ENCODE data around the gene DRG1. TPM values are rescaled to one million over a fixed set of nuclear protein-coding genes. Genes with fewer than 3 reads are reported as not detected.

Gene DRG1
- total and polyA plus RNA-seq, 10 of the 15 experiments (the other 5 are each of a cell fraction or from before 2014, with no cell fraction given): 59.7 to 147 (median 85.8) TPM

DNA sequence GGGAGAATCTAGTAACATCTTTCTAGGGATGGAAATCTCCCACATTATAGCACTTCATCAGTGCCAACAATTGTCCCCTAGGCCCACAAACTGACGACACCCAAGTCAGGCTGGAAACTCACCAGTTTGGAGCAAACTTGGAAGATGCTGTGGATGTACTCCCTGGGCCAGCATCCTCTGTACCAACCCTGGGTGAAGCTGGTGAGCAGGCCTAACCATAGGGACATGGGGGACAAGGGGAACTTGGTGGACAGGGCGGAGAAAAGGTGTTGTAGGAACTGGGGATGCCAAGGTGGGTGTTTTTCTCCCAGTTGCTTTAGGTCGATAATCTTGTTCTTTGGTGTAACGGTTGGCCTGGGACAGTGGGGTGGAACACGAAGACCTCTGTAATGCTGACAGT lies 42.2 kb downstream of the DRG1 start:
- intact Hi-C loops (cut with micrococcal nuclease; ENCODE audit: unreplicated experiment) (no loop called here), in situ Hi-C loops (cut with MboI) (no loop called here)
- DNase-seq (ENCODE audit: low read depth, low spot score) (no peak), ATAC-seq (no peak), FAIRE-seq (no peak)
- no peak overlapping the region for H3K9ac ChIP-seq (ENCODE audit: control insufficient read depth, insufficient read depth, low read length)
- no peak overlapping the region for H3K4me2 ChIP-seq (ENCODE audit: control insufficient read depth, insufficient read depth)
- H2AFZ ChIP-seq (ENCODE audit: control insufficient read depth, low read depth, low read length): no peak overlapping the region
- no peaks in the 10 kb centered on the region for H4K20me1 ChIP-seq (ENCODE audit: control insufficient read depth, insufficient read depth)
- BruUV-seq (replicated peaks): no TSS peak
- H3K4me3 ChIP-seq: no peak overlapping the region
- ChIA-PET CTCF (no interaction called here), SMC1A (ENCODE audit: uncharacterized antibody, unreplicated experiment) (no interaction called here), RAD21 (ENCODE audit: unreplicated experiment) (no interaction called here), POLR2A (interaction anchor here (0.6 kb wide), 1 partner anchor 24 kb away, joined by 3 read pairs; no protein-coding TSS in a partner anchor)
- H3K36me3 ChIP-seq (ENCODE audit: control insufficient read depth in 2 of 2, insufficient read depth in 2 of 2, low read length in 1 of 2): peaks cover 24 to 44% of the 10 kb centered on the region in 2 experiments
- no peaks in the 10 kb centered on the region for H3K79me2 ChIP-seq (ENCODE audit: control insufficient read depth, insufficient read depth, low read length)
- TF ChIP-seq NR2F1 (conservative IDR thresholded peaks at IDR 0.05): no peak
- TF ChIP-seq POLR2A (IDR thresholded peaks at IDR 0.05; ENCODE audit: low read depth, low read length): peak; percentile 40; the same call in 1 of the 2 replicates
- no peak for TF ChIP-seq SMC3 (IDR thresholded peaks at IDR 0.05; ENCODE audit: borderline replicate concordance, low read length)
- TF ChIP-seq NRF1 (conservative IDR thresholded peaks at IDR 0.05; ENCODE audit: low read depth, low read length): no peak
- TF ChIP-seq RUNX3 (IDR thresholded peaks at IDR 0.05; ENCODE audit: low read length): no peak
- H3K27me3 ChIP-seq (replicated peaks in 1 of 2; ENCODE audit: control insufficient read depth in 2 of 2, insufficient read depth in 2 of 2, low read length in 1 of 2): no peaks in the 10 kb centered on the region
- 98% methylated on average over 5 of the region's 5 CpGs for WGBS (ENCODE audit: insufficient coverage, insufficient replicate concordance, low lambda C conversion rate, missing lambda C conversion rate)
- no peaks in the 10 kb centered on the region for H3K4me1 ChIP-seq (ENCODE audit: control insufficient read depth, insufficient read depth, low read length)
- H3K27ac ChIP-seq (ENCODE audit: control insufficient read depth, insufficient read depth): no peak overlapping the region
- H3K9me3 ChIP-seq (replicated peaks; ENCODE audit: control insufficient read depth, insufficient read depth, low read length): no peaks in the 10 kb centered on the region

DNA sequence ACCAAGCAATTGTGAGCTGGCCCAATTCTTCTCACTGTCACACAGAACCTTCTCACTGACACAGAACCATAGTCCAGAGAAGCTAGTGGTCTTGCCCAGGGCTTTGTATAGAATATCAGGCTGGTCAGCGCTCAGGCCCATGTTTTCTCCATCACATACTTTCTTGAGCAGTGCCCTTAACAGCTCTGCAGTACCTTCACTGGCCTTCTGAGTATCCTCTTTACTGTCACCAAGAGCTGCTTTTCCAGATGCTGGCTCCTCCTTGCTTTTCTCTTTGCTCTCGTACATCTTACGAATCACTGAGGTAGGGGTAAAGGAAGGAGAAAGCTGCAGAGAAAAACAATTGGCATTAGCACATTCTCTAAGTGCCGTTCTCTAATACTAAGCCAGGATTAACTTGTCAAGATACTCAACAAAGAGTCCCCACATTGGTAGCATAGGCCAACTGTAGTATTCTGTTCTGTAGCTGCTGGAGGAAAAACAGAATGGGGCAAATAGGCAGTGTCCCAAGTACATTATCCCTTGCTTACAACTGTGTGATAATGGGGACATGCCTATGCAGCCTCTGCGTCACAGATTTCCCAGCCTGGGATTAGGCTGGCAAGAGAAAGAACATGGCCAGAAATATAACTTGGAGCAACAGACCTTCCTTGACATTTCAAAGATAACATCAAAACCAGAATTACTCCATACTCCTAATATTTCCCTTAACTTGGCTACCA lies 43.5 kb downstream of the DRG1 start:
- Histone ChIP-seq H2AFZ (ENCODE audit: control insufficient read depth, low read depth, low read length) (no peak overlapping the region), H3K36me3 (ENCODE audit: control insufficient read depth in 2 of 2, insufficient read depth in 2 of 2, low read length in 1 of 2) (peaks cover 21 to 38% of the 10 kb centered on the region in 2 experiments), H3K9me3 (replicated peaks; ENCODE audit: control insufficient read depth, insufficient read depth, low read length) (no peaks in the 10 kb centered on the region), H3K27me3 (replicated peaks in 1 of 2; ENCODE audit: control insufficient read depth in 2 of 2, insufficient read depth in 2 of 2, low read length in 1 of 2) (no peaks in the 10 kb centered on the region), H3K79me2 (ENCODE audit: control insufficient read depth, insufficient read depth, low read length) (no peaks in the 10 kb centered on the region), H3K4me3 (no peak overlapping the region), H3K27ac (ENCODE audit: control insufficient read depth, insufficient read depth) (no peak overlapping the region), H3K9ac (ENCODE audit: control insufficient read depth, insufficient read depth, low read length) (no peak overlapping the region), H4K20me1 (ENCODE audit: control insufficient read depth, insufficient read depth) (no peaks in the 10 kb centered on the region), H3K4me1 (ENCODE audit: control insufficient read depth, insufficient read depth, low read length) (no peaks in the 10 kb centered on the region), H3K4me2 (ENCODE audit: control insufficient read depth, insufficient read depth) (no peak overlapping the region)
- no peak for FAIRE-seq
- intact Hi-C loops (cut with micrococcal nuclease; ENCODE audit: unreplicated experiment): no loop called here
- CTCF ChIA-PET: interaction anchor here (1.4 kb wide), 1 partner anchor 9 kb away, joined by 3 read pairs; no protein-coding TSS in a partner anchor
- DNase-seq (ENCODE audit: low read depth, low spot score): no peak
- no TSS peak for BruUV-seq (replicated peaks)
- WGBS (ENCODE audit: insufficient coverage, insufficient replicate concordance, low lambda C conversion rate, missing lambda C conversion rate): 85% methylated on average over 5 of the region's 5 CpGs
- POLR2A ChIA-PET: no interaction called here
- SMC1A ChIA-PET (ENCODE audit: uncharacterized antibody, unreplicated experiment): interaction anchor here (0.5 to 1.0 kb wide), 3 partner anchors 11 to 141 kb away, joined by 3 read pairs; no protein-coding TSS in a partner anchor
- no peak for ATAC-seq
- RAD21 ChIA-PET (ENCODE audit: unreplicated experiment): no interaction called here
- TF ChIP-seq ZZZ3 (IDR thresholded peaks at IDR 0.05; ENCODE audit: control insufficient read depth, insufficient read length, low read depth) (no peak), NR2C2 (IDR thresholded peaks at IDR 0.05; ENCODE audit: borderline replicate concordance, control insufficient read depth, insufficient read length, low read depth) (no peak), PAX8 (IDR thresholded peaks at IDR 0.05) (no peak), SMAD5 (IDR thresholded peaks at IDR 0.05; ENCODE audit: low read depth) (no peak), CHD2 (IDR thresholded peaks at IDR 0.05; ENCODE audit: borderline replicate concordance, low read depth, low read length) (no peak), SIX5 (IDR thresholded peaks at IDR 0.05; ENCODE audit: low read depth, low read length, severe bottlenecking) (no peak), ESRRA (IDR thresholded peaks at IDR 0.05; ENCODE audit: low read length) (no peak), RBBP5 (conservative IDR thresholded peaks at IDR 0.05) (no peak), POLR2AphosphoS2 (IDR thresholded peaks at IDR 0.05; ENCODE audit: low read depth, low read length) (no peak), MAX (IDR thresholded peaks at IDR 0.05; ENCODE audit: low read depth, low read length) (no peak), CHD1 (IDR thresholded peaks at IDR 0.05; ENCODE audit: low read depth, low read length) (no peak), TARDBP (IDR thresholded peaks at IDR 0.05; ENCODE audit: borderline replicate concordance) (no peak)
- TF ChIP-seq, protein P1, sequence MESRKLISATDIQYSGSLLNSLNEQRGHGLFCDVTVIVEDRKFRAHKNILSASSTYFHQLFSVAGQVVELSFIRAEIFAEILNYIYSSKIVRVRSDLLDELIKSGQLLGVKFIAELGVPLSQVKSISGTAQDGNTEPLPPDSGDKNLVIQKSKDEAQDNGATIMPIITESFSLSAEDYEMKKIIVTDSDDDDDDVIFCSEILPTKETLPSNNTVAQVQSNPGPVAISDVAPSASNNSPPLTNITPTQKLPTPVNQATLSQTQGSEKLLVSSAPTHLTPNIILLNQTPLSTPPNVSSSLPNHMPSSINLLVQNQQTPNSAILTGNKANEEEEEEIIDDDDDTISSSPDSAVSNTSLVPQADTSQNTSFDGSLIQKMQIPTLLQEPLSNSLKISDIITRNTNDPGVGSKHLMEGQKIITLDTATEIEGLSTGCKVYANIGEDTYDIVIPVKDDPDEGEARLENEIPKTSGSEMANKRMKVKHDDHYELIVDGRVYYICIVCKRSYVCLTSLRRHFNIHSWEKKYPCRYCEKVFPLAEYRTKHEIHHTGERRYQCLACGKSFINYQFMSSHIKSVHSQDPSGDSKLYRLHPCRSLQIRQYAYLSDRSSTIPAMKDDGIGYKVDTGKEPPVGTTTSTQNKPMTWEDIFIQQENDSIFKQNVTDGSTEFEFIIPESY (IDR thresholded peaks at IDR 0.05): no peak
- in situ Hi-C loops (cut with MboI): no loop called here
